ENCODE measurements around the gene HOXC12.

GRCh38 chr12:53940443-53941014, 14.2 kb upstream of the HOXC12 start:
- TF ChIP-seq CTCF (tag by site-specific recombination; IDR thresholded peaks at IDR 0.05) (no peak), ZNF501 (tag by site-specific recombination; IDR thresholded peaks at IDR 0.05) (no peak), ZNF670 (tag by site-specific recombination; IDR thresholded peaks at IDR 0.05; ENCODE audit: low read depth) (no peak), SP2 (tag by site-specific recombination; IDR thresholded peaks at IDR 0.05) (no peak), ZNF350 (tag by site-specific recombination; IDR thresholded peaks at IDR 0.05) (no peak), PBX3 (CRISPR knock-in tag; IDR thresholded peaks at IDR 0.05) (no peak)

Measured in HEK293 (cell line).